Stimulated activated CD4-positive, alpha-beta T cell treated with anti-CD3 and anti-CD28 coated beads, Interleukin-15, amount 100 ng/mL, for 48 hours (primary cell): ENCODE measurements around the gene ANKUB1.
"Not testable (repeated sequence)": the region's sequence is repeated elsewhere in the genome, so short reads cannot be mapped to it uniquely, and the experiment has no call there.

Source experiments
- DNase-seq, 2 donors: peaks; one replicate each; pipeline ENCODE4 v3.0.0-alpha.2; 2020; ENCODE audit warnings: low read depth in 2 of 2

ANKUB1 gene, protein sequence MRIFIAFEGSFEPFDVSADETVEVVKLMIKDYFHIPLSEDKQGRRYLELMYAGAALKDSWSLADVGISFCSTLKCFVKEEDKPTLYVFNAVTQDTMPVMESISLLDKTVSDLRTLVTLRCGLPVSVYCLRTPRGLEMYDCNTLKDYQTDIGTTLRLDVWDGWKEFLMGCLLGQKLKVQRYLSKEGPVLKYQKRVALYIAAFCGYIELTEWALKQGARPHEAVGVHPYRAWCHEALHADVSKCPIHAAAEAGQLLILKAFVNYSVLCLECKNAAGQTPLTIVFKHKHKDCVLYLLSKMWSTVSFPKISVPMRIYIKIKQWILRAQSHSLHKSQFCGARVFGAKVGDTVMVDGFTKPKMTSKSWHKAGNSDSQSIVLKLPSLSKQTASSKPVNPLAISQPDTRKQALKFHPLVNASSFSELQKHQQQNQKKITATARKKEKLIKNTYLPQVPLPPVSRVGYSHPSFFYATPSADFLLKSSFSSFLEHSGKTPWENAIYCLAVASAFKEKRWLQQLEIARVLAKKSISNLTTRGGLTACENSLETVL

DNA sequence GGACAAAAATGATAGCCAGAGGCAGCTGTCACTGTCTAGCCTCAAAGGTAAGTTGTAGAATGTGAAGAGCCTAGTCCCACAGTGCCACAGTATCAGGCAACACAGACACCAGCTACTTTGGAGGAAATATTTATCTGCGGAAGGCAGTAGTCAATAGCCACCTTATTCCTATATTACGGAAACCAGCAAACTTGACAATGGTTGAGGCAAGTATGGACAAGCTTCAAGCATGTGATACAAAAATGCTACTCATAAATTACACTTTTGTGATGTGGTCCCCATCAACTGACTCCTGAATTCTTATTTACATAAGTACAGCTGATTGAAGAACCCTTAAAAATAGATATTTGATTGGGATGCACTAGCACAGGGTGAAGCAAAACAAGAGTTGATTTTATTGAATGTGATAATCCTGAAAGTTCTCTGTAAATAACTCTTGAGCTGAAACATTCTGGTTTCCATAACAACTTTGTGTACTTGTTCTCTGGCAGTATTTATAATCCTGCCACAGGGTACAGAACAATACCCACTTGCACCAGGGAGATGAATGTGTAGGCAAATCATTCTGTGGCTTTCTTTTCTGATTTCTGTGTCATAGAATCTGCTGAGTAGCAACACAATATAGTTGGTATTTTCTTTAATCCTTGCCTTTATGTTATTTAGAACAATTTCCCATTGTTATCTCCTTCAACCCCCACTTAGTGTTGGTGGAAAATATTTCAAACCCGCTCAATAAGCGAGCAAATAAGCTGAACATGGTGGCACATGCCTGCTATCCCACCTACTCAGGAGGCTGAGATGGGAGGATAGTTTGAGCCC lies at the start of gene ANKUB1:
TSS of gene ANKUB1 (minus strand) at position 103 of the 819 bp plus-strand sequence. CDS start 188 bp downstream, outside the sequence.
- DNase-seq, result no peak

DNA sequence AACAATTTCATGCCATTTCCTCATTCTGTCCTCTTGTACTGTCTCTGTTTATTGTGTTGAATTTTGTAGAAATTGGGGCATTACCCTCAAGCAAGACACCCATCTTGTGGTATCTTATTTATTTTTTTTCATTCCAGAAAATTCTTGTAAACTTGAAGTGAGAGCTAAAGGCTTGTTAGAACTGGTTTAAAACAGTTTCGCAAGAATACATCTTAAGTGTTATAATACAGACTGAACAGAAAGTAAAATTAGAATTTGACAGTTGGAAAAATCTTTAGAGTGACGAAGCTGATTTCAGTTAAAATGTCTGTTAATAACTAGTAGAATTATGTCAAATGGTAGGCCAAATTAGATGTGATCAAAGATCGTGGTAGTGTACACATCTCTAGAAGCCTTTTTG lies 47.5 kb upstream of the ANKUB1 start:
- no peak for DNase-seq

DNA sequence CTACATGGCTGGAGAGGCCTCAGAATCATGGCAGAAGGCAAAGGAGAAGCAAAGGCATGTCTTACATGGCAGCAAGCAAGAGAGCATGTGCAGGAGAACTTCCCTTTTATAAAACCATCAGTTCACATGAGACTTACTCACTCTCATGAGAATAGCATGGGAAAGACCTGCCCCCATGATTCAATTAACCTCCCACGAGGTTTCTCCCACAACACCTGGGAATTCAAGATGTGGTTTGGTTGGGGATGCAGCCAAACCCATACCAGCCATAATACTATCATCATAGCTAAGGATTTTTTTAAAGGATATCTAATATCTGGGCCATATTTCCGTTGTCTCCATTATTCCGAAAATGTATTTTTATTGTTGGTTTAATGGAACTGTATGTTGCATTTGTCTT lies 47.1 kb upstream of the ANKUB1 start:
- not testable (repeated sequence) for DNase-seq

DNA sequence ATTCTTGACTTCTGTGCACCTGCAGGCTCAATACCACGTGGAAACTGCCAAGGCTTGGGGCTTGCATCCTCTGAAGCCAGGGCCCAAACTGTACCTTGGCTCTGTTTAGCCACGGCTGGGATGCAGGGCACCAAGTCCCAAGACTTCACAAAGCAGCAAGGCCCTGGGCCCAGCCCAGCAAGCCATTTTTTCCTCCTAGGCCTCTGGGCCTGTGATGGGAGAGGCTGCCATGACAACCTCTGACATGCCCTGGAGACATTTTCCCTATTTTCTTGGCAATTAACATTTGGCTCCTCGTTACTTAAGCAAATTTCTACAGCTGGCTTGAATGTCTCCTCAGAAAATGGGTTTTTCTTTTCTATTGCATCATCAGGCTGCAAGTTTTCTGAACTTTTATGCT lies 46.1 kb upstream of the ANKUB1 start:
- DNase-seq, result not testable (repeated sequence)

DNA sequence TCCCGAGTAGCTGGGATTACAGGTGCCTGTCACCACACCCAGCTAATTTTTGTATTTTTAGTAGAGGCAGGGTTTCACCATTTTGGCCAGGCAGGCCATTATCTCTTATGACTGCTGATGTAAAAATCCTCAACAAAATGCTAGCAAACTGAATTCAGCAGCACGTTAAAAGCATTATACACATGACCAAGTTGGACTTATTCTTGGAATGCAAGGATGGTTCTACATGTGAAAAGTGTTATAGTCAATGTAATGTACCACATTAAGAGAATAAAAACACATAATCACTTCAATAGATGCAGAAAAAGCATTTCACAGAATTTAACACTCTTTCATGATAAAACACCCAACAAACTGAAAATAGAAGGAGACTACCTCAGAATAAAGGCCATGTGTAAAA lies 40.9 kb upstream of the ANKUB1 start:
- DNase-seq, result no peak

DNA sequence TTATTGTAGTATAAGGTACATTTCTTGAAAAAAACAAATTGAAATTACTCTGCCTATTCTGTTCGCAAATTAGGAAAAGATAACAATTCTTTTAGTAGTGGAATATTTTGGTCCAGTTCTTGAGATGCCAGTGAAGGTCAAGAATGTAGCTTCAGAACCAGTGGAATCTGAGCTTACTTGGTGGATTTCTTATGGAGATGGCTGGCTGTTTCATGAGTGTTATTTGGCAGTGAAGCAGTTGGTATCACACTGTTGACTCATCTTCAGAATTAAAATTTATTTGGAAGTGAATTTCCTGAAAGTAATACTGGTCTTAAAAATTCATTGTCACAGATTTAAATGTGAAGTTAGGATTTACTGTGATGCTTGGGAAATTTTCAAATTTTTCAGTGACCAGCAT lies 39.7 kb upstream of the ANKUB1 start:
- DNase-seq, result no peak

DNA sequence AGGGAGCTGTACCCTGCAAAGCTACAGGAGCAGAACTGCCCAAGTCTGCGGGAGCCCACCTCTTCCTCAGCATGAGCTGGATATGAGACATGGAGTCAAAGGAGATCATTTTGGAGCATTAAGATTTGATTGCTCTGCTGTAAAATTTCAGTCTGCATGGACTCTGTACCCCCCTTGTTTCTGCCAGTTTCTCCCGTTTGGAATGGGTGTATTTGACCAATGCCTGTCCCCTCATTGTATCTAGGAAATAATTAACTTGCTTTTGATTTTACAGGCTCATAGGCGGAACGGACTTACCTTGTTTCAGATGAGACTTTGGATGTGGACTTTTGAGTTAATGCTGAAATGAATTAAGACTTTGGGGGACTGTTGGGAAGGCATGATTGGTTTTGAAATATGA lies 39.0 kb upstream of the ANKUB1 start:
- DNase-seq, result no peak

DNA sequence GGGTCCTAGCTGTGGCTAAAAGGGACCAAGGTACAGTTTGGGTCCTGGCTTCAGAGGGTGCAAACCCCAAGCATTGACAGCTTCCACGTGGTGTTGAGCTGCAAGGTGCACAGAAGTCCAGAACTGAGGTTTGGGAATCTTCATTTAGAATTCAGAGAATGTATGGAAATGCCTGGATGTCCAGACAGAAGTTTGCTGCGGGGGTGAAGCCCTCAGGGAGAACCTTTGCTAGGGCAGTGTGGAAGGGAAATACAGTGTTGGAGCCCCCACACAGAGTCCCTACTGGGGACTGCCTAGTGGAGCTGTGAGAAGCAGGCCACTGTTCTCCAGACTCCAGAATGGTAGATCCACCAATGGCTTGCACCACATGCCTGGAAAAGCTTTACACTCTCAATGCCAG lies 38.5 kb upstream of the ANKUB1 start:
- DNase-seq, result no peak

DNA sequence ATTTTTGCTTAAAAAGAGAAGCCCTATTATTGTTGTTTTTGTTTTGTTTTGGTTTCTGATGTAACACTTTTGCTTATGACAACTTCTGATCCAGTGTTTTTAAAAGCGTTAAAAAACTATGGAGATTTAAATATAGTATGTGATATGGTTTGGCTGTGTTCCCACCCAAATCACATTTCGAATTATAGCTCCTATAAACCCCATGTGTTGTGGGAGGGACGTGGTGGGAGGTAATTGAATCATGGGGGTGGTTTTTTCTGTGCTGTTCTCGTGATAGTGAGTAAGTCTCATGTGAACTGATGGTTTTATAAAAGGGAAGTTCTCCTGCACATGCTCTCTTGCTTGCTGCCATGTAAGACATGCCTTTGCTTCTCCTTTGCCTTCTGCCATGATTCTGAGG lies 37.3 kb upstream of the ANKUB1 start:
- DNase-seq, result not testable (repeated sequence)

DNA sequence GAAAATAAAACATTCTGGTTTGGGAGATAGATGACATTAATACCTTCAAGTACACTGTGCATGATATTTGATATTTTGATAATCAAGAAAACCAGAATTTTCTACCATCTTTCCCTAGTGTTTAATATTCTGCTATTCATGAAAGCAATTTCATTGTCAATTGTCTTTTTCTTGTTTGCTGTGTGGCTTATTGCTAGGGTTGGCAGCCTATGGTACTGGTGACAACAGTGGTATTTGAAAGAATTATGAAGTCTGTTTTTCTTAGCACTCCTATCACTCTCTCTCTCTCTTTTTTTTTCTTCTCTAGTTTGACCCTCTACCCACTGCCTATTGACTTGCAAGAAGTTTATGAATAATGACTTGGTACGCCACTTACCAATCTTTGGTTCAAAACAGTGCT lies 36.0 kb upstream of the ANKUB1 start:
- no peak for DNase-seq

DNA sequence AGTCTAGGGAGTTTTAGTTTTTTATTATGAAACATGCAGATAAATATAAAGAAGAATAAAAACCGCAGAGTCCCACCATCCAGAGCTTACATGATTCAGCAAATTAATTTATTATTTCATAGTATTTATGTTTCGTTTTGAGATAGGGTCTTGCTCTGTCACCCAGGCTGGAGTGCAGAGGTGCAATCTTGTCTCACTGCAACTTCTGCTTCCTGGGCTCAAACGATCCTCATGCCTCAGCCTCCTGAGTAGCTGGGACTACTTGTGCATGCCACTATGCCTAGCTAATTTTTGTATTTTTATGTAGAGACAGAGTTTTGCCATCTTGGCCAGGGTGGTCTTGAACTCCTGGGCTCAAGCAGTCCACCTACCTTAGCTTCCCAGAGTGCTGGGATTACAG lies 34.3 kb upstream of the ANKUB1 start:
- DNase-seq, result no peak

DNA sequence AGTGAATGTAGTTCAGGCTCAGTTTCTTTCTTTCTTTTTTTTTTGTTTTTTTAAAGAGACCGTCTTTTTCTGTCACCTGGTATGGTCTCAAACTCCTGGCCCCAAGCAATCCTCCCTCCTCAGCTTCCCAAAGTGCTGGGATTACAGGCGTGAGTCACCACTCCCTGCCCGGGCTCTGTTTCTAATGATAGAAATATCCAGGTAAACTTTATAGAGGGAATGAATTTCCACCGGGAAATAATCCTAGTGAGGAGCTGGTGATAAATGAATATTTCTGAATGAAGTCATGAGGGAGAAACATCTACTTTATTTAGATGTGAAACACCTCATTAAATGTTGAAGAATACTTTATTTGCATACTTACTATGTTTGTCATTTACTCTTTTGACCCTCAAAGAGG lies 27.8 kb upstream of the ANKUB1 start:
- DNase-seq, result no peak

DNA sequence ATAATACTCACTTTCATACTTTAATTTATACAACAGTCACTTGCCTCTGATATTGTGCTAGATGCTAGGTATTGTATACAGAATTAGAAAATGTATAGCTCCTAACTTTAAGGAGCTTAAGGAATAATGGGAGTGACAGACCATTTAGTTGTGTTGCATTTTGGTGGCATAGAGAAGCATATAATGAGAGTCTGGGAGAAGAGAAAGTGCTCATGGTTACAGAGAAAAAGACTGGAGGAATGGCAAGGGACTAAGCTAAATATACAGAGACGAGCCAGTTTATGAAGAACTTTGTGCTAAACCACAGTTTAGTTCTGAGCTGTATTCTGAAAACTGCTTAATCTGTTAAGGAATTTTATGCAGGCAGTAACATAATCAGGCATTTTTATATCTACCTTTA lies 27.1 kb upstream of the ANKUB1 start:
- no peak for DNase-seq

DNA sequence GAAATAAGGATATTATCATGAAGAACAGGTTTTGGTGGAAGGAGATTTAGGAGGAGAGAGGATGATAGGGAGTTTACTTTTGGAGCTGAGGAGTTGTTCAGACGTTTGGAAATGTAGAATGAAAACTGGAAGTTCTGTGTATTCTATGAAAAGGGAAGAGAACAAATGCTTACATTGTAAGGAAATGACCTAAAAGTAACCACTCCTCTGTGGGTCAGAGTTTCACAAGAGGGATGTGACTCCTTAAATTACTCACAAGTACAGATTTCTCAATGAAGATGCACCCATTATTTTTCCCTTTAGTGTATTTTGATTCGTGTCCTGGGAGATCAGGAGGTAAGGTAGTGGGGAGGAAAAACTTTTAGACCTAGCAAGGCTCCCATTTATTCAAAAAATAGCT lies 24.6 kb upstream of the ANKUB1 start:
- DNase-seq, result no peak

DNA sequence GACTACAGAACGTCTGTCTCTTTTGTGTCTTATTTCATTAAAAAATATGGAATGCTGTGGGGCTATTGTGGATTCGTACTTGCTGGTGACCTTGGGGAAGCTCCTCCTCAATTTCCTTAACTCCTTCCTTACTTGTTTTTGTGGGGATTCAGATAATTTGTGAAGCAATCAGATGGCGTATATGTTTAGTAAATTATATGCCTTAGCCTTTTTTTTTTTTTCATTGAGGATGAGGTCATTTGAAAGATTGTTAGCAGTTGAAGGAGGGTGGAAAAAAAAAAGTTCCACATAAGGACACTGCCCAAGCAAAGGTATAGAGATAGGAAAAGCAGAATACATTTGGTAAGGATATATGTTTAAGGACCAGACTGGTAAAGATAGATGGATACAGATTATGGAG lies 24.0 kb upstream of the ANKUB1 start:
- no peak for DNase-seq

DNA sequence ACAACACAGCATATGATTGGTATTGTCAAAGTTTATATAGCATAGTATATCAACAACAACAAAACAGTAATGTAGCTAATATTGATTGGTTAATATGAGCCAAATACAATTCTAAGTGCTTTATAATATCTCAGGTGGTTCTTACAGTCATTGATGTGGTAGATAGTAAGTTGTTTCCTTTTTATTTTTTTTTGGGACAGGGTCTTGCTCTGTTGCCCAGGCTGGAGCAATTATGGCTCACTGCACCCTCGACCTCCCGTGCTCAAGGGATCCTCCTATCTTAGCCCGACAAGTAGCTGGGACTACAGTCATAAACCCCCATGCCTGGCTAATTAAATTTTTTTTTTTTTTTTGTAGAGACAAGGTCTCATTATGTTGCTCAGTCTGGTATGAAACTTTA lies 23.4 kb upstream of the ANKUB1 start:
- no peak for DNase-seq

DNA sequence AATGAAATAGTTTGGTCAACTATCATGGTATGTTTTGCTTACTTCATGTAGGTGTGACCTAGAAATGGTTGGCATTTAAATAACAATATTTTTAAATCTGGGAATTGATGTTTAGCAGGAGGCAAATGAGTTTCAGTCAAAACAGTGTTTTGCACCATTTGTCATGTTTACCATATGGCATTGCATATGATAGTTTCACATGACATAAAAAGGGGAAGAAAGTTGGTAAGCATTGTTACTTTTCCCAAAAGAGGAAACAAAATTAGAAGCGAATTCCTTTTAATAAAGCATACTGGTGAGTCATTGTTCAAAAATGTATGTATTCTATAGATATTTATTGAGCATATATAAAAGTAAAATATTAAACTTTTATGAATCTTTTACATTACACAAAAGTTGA lies 23.0 kb upstream of the ANKUB1 start:
- DNase-seq, result no peak

DNA sequence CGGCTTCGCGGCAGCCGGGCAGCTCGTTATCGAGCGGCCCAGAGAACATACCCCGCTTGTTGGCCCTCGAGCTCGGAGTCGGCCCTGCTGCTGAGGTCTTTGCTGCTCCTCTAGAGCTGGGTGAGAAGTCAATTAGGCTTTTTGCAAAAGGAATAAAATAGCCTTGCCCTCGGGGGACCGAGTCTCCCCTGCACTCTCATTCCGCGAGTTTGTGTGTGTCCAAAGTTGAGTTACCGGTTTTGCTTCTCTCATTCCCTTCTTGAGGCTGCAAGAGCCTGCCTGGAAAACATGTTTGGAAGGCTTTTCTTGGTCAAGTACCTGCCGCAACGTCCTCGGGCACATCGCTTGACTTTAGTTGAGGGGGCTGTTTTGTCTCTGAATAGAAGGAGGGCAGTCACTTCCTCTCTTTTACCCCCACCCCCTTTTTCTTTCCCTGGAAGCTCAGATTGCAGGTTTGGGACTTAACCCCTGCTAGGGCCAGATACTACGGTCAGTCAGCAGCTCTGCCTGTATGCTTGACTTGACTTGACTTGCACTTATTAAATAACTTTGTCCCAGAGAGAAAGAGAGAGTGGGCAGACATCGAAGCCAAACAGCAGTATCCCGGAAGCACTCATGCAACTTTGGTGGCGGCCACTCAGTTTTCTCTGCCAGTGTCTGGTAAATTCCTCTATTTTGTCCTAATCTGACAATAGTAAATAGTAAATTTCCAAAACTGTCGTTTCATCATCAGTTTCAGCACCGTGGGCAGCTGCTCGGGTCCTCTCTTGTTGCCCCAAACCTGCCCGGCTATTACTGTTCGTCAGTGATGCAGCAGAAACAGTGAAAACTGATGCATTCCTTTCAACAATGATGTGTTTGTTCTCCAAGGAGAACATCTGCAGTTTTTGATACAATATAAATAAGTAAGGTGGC lies 21.3 kb upstream of the ANKUB1 start:
- DNase-seq, result no peak

DNA sequence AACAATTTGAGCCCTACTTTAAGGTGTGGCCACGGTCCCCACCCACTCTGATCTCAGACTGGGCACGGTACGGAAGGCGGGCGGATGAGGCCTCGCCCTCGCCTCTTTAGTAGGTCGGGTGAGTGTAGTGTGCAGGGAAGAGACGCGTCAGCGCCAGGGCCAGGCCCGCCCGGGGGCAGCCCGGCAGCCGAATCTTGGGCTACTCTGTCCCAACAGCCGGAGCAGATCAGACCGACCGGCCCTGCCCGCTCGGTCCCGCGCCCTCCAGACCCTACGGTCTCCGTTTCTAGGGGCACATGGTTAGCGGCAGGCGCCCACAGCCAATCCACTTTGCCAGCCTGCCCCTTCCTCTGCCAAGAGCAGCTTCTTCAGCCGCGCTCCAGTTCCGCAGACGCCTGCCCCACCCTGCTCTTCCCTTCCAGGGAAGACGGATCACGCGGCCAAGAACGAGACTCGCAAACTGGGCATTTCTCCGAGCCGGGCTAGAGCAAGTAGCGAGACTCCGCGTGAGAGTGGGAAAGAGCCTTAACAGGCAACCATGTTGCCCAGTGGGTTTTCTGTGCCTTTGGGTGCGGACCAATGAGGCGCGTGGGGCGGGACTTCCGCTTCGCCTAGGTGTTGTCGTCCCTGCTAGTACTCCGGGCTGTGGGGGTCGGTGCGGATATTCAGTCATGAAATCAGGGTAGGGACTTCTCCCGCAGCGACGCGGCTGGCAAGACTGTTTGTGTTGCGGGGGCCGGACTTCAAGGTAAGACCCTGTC lies 20.4 kb upstream of the ANKUB1 start, which contains the start of gene RNF13:
TSS of gene RNF13 (plus strand) at position 610 of the 761 bp plus-strand sequence. CDS start 32,812 bp downstream, outside the sequence.
- DNase-seq, result peak; percentile 87 to 88

DNA sequence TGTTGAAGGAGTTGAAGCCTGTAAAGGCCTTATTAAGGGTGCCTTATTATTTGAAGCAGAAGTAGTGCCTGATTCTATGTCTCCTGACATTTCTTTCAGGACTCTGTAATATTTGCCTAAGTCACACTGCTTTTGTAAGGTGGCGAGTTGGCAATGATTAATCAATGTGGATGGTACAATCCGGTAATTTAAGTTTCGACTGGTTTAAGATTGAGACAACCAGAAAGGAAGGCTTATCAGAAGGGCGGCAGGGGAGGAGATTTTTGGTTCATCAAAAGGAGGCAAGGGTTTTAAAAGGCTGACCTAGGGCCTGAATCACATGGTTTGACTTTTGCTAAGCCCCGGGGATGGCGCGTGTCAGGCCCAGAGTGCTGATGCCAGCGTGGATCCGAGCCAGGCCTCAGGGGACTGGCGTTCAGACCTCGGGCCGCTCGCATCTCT lies 19.8 kb upstream of the ANKUB1 start:
- no peak for DNase-seq

DNA sequence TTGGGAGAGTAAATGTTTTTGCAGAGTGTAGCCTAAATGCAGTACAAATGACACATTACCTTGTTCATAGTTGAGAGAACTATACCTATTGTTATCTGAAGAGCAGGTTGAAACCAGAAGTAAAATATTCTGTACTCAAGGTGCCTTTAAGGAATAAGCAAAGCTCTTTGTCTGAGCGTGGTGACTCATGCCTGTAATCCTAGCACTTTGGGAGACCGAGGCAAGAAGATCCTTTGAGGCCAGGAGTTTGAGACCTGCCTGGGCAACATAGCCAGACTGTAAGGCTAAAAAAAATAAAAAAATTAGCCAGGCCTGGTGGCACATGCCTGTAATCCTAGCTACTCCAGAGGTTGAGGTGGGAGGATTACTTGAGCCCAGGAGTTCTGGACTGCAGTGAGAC lies 18.5 kb upstream of the ANKUB1 start:
- DNase-seq, result no peak
